ENCODE measurements around the gene PHLDA2.

- TF ChIP-seq CTCF (IDR thresholded peaks at IDR 0.05) (no peak), YY1 (IDR thresholded peaks at IDR 0.05; ENCODE audit: low read depth) (no peak), TEAD4 (IDR thresholded peaks at IDR 0.05; ENCODE audit: borderline replicate concordance, insufficient read depth) (no peak), MAX (IDR thresholded peaks at IDR 0.05; ENCODE audit: low read depth) (no peak), FOXM1 (IDR thresholded peaks at IDR 0.05; ENCODE audit: low read depth) (no peak), TAF1 (IDR thresholded peaks at IDR 0.05; ENCODE audit: borderline replicate concordance, low read depth, low read length) (no peak), JUND (IDR thresholded peaks at IDR 0.05) (no peak), CHD2 (IDR thresholded peaks at IDR 0.05; ENCODE audit: low read length, partially characterized antibody) (no peak), EP300 (IDR thresholded peaks at IDR 0.05; ENCODE audit: borderline replicate concordance in 1 of 2, low read depth in 1 of 2, low read length in 1 of 2) (no peak)
These were observed 45.0 kb downstream of the PHLDA2 start for GRCh38 chr11:2883979-2884815.
